VCaP (cell line): ENCODE results near the gene SUN1.

ENCODE experiments used
- H3K27ac ChIP-seq: fragments of 450-650 bp; 2 replicates; pipeline ENCODE4 v1.5.1; 2017
- CTCF ChIP-seq: fragments of 450-650 bp; conservative IDR thresholded peaks from 2 replicates; pipeline ENCODE4 v1.5.1; 2017; ENCODE audit warnings: mild to moderate bottlenecking, moderate library complexity

The SUN1 gene

GRCh38 chr7:832968-833424, 720 bp downstream of the SUN1 start:
- TF ChIP-seq CTCF, result no peak
- H3K27ac ChIP-seq, result no peak overlapping the region

- no peak overlapping the region for H3K27ac ChIP-seq
- TF ChIP-seq CTCF, result no peak
Observed at GRCh38 chr7:833601-834258, 1.5 kb downstream of the SUN1 start.

GRCh38 chr7:834277-834676, 2.0 kb downstream of the SUN1 start:
- TF ChIP-seq CTCF, result no peak
- no peak overlapping the region for H3K27ac ChIP-seq

- H3K27ac ChIP-seq, result no peak overlapping the region
- TF ChIP-seq CTCF, result no peak
Observed at GRCh38 chr7:835021-835420, 2.7 kb downstream of the SUN1 start.

GRCh38 chr7:835485-836401, 3.5 kb downstream of the SUN1 start:
- no peak overlapping the region for H3K27ac ChIP-seq
- TF ChIP-seq CTCF, result no peak

GRCh38 chr7:836429-836828, 4.2 kb downstream of the SUN1 start:
- peak; percentile 65 for TF ChIP-seq CTCF
- H3K27ac ChIP-seq, result no peak overlapping the region

- TF ChIP-seq CTCF, result no peak
- H3K27ac ChIP-seq, result no peak overlapping the region
Observed at GRCh38 chr7:837001-837400, 4.7 kb downstream of the SUN1 start.
